Measurements from ENCODE around the gene SHH.

- TF ChIP-seq CTCF (IDR thresholded peaks at IDR 0.05) (no peak), ZFX (IDR thresholded peaks at IDR 0.05; ENCODE audit: borderline replicate concordance) (no peak)
These were observed 61.8 kb downstream of the SHH start for GRCh38 chr7:155750255-155751125.
